Measurements from ENCODE around the gene BABAM2.

DNA sequence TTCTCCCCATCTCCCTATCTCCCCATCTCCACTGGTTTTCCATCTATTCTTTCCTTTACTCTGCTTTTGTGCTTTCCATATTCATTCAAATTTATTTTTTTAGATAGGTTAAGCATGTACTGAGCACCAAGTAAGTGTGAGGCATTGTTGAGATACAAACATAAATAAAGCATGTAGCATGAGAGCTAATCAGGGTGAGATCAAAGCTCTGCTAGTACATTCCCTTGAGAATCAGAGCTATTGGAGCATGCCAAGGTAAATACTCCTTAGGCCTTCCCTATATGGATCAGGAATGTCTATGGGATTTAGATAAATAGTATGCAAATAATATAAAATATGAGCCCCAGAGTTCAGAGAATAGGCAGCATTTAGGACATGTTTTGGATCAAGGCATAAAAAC, 25.3 kb downstream of the BABAM2 start:
- TF ChIP-seq EZH2 (IDR thresholded peaks at IDR 0.05; ENCODE audit: low read depth, unreplicated experiment): no peak
- no peak for TF ChIP-seq CTCF (conservative IDR thresholded peaks at IDR 0.05; ENCODE audit: low read depth in 2 of 2)
- TF ChIP-seq STAT1 (IDR thresholded peaks at IDR 0.05; ENCODE audit: unreplicated experiment): no peak
- no peak for TF ChIP-seq NANOG (IDR thresholded peaks at IDR 0.05; ENCODE audit: borderline replicate concordance)
- TF ChIP-seq, protein P1, sequence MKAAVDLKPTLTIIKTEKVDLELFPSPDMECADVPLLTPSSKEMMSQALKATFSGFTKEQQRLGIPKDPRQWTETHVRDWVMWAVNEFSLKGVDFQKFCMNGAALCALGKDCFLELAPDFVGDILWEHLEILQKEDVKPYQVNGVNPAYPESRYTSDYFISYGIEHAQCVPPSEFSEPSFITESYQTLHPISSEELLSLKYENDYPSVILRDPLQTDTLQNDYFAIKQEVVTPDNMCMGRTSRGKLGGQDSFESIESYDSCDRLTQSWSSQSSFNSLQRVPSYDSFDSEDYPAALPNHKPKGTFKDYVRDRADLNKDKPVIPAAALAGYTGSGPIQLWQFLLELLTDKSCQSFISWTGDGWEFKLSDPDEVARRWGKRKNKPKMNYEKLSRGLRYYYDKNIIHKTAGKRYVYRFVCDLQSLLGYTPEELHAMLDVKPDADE (IDR thresholded peaks at IDR 0.05): no peak
- TF ChIP-seq, protein P2, sequence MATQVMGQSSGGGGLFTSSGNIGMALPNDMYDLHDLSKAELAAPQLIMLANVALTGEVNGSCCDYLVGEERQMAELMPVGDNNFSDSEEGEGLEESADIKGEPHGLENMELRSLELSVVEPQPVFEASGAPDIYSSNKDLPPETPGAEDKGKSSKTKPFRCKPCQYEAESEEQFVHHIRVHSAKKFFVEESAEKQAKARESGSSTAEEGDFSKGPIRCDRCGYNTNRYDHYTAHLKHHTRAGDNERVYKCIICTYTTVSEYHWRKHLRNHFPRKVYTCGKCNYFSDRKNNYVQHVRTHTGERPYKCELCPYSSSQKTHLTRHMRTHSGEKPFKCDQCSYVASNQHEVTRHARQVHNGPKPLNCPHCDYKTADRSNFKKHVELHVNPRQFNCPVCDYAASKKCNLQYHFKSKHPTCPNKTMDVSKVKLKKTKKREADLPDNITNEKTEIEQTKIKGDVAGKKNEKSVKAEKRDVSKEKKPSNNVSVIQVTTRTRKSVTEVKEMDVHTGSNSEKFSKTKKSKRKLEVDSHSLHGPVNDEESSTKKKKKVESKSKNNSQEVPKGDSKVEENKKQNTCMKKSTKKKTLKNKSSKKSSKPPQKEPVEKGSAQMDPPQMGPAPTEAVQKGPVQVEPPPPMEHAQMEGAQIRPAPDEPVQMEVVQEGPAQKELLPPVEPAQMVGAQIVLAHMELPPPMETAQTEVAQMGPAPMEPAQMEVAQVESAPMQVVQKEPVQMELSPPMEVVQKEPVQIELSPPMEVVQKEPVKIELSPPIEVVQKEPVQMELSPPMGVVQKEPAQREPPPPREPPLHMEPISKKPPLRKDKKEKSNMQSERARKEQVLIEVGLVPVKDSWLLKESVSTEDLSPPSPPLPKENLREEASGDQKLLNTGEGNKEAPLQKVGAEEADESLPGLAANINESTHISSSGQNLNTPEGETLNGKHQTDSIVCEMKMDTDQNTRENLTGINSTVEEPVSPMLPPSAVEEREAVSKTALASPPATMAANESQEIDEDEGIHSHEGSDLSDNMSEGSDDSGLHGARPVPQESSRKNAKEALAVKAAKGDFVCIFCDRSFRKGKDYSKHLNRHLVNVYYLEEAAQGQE (IDR thresholded peaks at IDR 0.05; ENCODE audit: unreplicated experiment): no peak
- no peak for TF ChIP-seq EZH2phosphoT487 (IDR thresholded peaks at IDR 0.05; ENCODE audit: unreplicated experiment)
- TF ChIP-seq POLR2AphosphoS5 (IDR thresholded peaks at IDR 0.05; ENCODE audit: low read depth): no peak
- TF ChIP-seq ZNF114 (CRISPR knock-in tag; IDR thresholded peaks at IDR 0.05): no peak
- no peak for TF ChIP-seq CREB1 (CRISPR knock-in tag; IDR thresholded peaks at IDR 0.05; ENCODE audit: low read depth)
- no peak for TF ChIP-seq JUNB (IDR thresholded peaks at IDR 0.05; ENCODE audit: unreplicated experiment)
- TF ChIP-seq ZNF462 (CRISPR knock-in tag; IDR thresholded peaks at IDR 0.05): no peak
- TF ChIP-seq ZNF331 (CRISPR knock-in tag; IDR thresholded peaks at IDR 0.05; ENCODE audit: low read depth): no peak
